OCI-LY7 (cell line): ENCODE data around the gene PRR18. TPM values are rescaled to one million over a fixed set of nuclear protein-coding genes. Genes with fewer than 3 reads are reported as not detected.

Experiments
- BruUV-seq: library from RNA; stranded (reverse); fragments of 400-500 nt; replicated peaks from 2 replicates; lab custom pipeline; 2021; lab: Mats Ljungman, UMichigan
- CTCF ChIA-PET: fragments of 300-600 bp; sonication (Branson Sonifier 250); formaldehyde crosslinking; loops from one replicate; lab custom pipeline; 2022; ENCODE audit warnings: antibody characterized with exemption; ENCODE audit not compliant: unreplicated experiment; lab: Charles Lee
- POLR2A ChIA-PET: fragments of 300-600 bp; sonication (Branson Sonifier 250); formaldehyde crosslinking; loops from one replicate; lab custom pipeline; 2022; ENCODE audit warnings: antibody characterized with exemption; lab: Charles Lee
- DNase-seq: peaks from one replicate; pipeline ENCODE4 v3.0.0-alpha.2; 2015; ENCODE audit warnings: low spot score
- H2AFZ ChIP-seq: fragments of 200-600 bp; sonication (generic), shearing (Covaris generic); 2 replicates; pipeline ENCODE4 v1.6.1; 2014; ENCODE audit warnings: mild to moderate bottlenecking, antibody characterized with exemption, low read length, moderate library complexity
- H3K27ac ChIP-seq: fragments of 200-600 bp; sonication (generic); 2 replicates; pipeline ENCODE4 v1.5.1; 2014; ENCODE audit warnings: mixed run types, low read depth, mild to moderate bottlenecking, moderate library complexity, low read length, inconsistent platforms; ENCODE audit not compliant: poor library complexity, severe bottlenecking
- H3K36me3 ChIP-seq: fragments of 200-600 bp; sonication (generic); 2 replicates; pipeline ENCODE4 v1.6.1; 2014; ENCODE audit warnings: mild to moderate bottlenecking, antibody characterized with exemption, low read length, moderate library complexity, mixed read lengths; ENCODE audit not compliant: insufficient read depth
- H3K4me1 ChIP-seq: fragments of 200-600 bp; sonication (generic); 2 replicates; pipeline ENCODE4 v1.5.1; 2014; ENCODE audit warnings: mild to moderate bottlenecking, low read length; ENCODE audit not compliant: insufficient read depth, poor library complexity, severe bottlenecking
- H3K4me2 ChIP-seq: fragments of 200-600 bp; sonication (generic); 2 replicates; pipeline ENCODE4 v1.6.1; 2014; ENCODE audit warnings: mild to moderate bottlenecking, low read length
- H3K4me3 ChIP-seq: fragments of 200-600 bp; sonication (generic); 2 replicates; pipeline ENCODE4 v1.5.1; 2014; ENCODE audit warnings: mild to moderate bottlenecking, low read depth, low read length; ENCODE audit not compliant: poor library complexity, severe bottlenecking
- H3K79me2 ChIP-seq: fragments of 200-600 bp; sonication (generic); 2 replicates; pipeline ENCODE4 v1.6.1; 2016; ENCODE audit warnings: low read depth, mild to moderate bottlenecking, low read length, moderate library complexity, mixed read lengths; ENCODE audit not compliant: insufficient read depth
- H3K9me2 ChIP-seq: fragments of 200-600 bp; sonication (generic); 2 replicates; pipeline ENCODE4 v1.6.1; 2016; ENCODE audit warnings: mild to moderate bottlenecking, low read length, mixed read lengths; ENCODE audit not compliant: insufficient read depth
- H3K9me3 ChIP-seq: fragments of 200-600 bp; sonication (generic); 2 replicates; pipeline ENCODE4 v1.6.1; 2014; ENCODE audit warnings: mild to moderate bottlenecking, mixed run types, low read length, mixed read lengths
- H4K20me1 ChIP-seq: fragments of 200-600 bp; sonication (generic); 2 replicates; pipeline ENCODE4 v1.6.1; 2014; ENCODE audit warnings: mild to moderate bottlenecking, antibody characterized with exemption, low read length, moderate library complexity, mixed read lengths; ENCODE audit not compliant: insufficient read depth
- CTCF ChIP-seq: fragments of 200-600 bp; sonication (generic); conservative IDR thresholded peaks from 2 replicates; pipeline ENCODE4 v1.5.1; 2014; ENCODE audit warnings: mild to moderate bottlenecking, antibody characterized with exemption, low read length, moderate library complexity, mixed read lengths
- EZH2phosphoT487 ChIP-seq: fragments of 200-600 bp; sonication (generic); IDR thresholded peaks from 2 replicates; pipeline ENCODE4 v1.6.1; 2018; ENCODE audit warnings: low read depth, borderline replicate concordance, mild to moderate bottlenecking, mixed run types, antibody characterized with exemption, low read length, moderate library complexity, mixed read lengths
- intact Hi-C: fragments of 100-400 bp; cut with micrococcal nuclease; formaldehyde crosslinking; loops from one replicate; pipeline ENCODE4 v1.10.0; 2022; ENCODE audit not compliant: unreplicated experiment
- total RNA-seq, 2 experiments: library from RNA; depleted of rRNA in 1 of 2; stranded (reverse); fragments of >200 nt in 1 of 2; shearing (Covaris generic) in 1 of 2; gene quantifications; 2 replicates each; pipeline ENCODE4 v1.2.3, GENCODE V29; 2014 to 2022

The PRR18 gene
- total RNA-seq, 2 experiments from 2014 or later = 0.13 to 0.38 TPM

GRCh38 chr6:166285233-166285632 is 23.0 kb downstream of the PRR18 start:
- DNase-seq = no peak
- CTCF ChIA-PET = interaction anchor here (2.6 kb wide), 1 partner anchor 9 kb away, joined by 7 read pairs; no protein-coding TSS in a partner anchor
- BruUV-seq = no TSS peak
- Histone ChIP-seq H3K9me2 (no peaks in the 10 kb centered on the region), H3K36me3 (no peaks in the 10 kb centered on the region), H3K9me3 (no peaks in the 10 kb centered on the region), H4K20me1 (no peaks in the 10 kb centered on the region), H3K4me3 (no peak overlapping the region), H3K4me1 (peaks cover 25% of the 10 kb centered on the region), H3K79me2 (no peaks in the 10 kb centered on the region), H3K27ac (peak overlapping the region; percentile 86), H3K4me2 (no peak overlapping the region), H2AFZ (no peak overlapping the region; the same call in 1 of the 2 replicates)
- POLR2A ChIA-PET = interaction anchor here (0.5 to 1.7 kb wide), 6 partner anchors 25 to 58 kb away, joined by 3 to 4 read pairs (median 3); no protein-coding TSS in a partner anchor
- TF ChIP-seq EZH2phosphoT487 (no peak), CTCF (no peak)
- intact Hi-C loops = loop anchor here (5.0 kb wide), 1 partner anchor 58 kb away; no protein-coding TSS in a partner anchor

- ChIA-PET POLR2A (interaction anchor here (0.6 to 1.1 kb wide), 2 partner anchors 28 to 163 kb away, joined by 3 to 6 read pairs; no protein-coding TSS in a partner anchor), CTCF (interaction anchor here (2.6 kb wide), 1 partner anchor 8 kb away, joined by 7 read pairs; no protein-coding TSS in a partner anchor)
- Histone ChIP-seq H3K79me2 (no peaks in the 10 kb centered on the region), H4K20me1 (no peaks in the 10 kb centered on the region), H3K9me3 (no peaks in the 10 kb centered on the region), H3K4me1 (peaks cover 25% of the 10 kb centered on the region), H2AFZ (no peak overlapping the region), H3K9me2 (no peaks in the 10 kb centered on the region), H3K4me3 (no peak overlapping the region), H3K4me2 (no peak overlapping the region), H3K36me3 (no peaks in the 10 kb centered on the region), H3K27ac (no peak overlapping the region)
- intact Hi-C loops = loop anchor here (5.0 kb wide), 1 partner anchor 57 kb away; no protein-coding TSS in a partner anchor
- DNase-seq = no peak
- TF ChIP-seq CTCF (no peak), EZH2phosphoT487 (no peak)
- no TSS peak for BruUV-seq
Observed at GRCh38 chr6:166284640-166285039, 23.6 kb downstream of the PRR18 start.

GRCh38 chr6:166282394-166283032 is 25.7 kb downstream of the PRR18 start:
- H3K36me3 ChIP-seq = no peaks in the 10 kb centered on the region
- DNase-seq = no peak
- no TSS peak for BruUV-seq
- H3K9me3 ChIP-seq = no peaks in the 10 kb centered on the region
- H3K27ac ChIP-seq = no peak overlapping the region
- no peak overlapping the region for H2AFZ ChIP-seq
- intact Hi-C loops = no loop called here
- H4K20me1 ChIP-seq = no peaks in the 10 kb centered on the region
- H3K4me3 ChIP-seq = no peak overlapping the region
- ChIA-PET CTCF (no interaction called here), POLR2A (interaction anchor here (0.6 to 2.3 kb wide), 4 partner anchors 23 to 41 kb away, joined by 3 to 8 read pairs (median 3); no protein-coding TSS in a partner anchor)
- H3K9me2 ChIP-seq = no peaks in the 10 kb centered on the region
- no peak for TF ChIP-seq EZH2phosphoT487
- TF ChIP-seq CTCF = no peak
- peaks cover 25% of the 10 kb centered on the region for H3K4me1 ChIP-seq
- no peaks in the 10 kb centered on the region for H3K79me2 ChIP-seq
- no peak overlapping the region for H3K4me2 ChIP-seq
